OCI-LY1 (cell line): Measurements from ENCODE around the gene DNAH7.

Experiments
- CTCF ChIP-seq: fragments of 200-600 bp; sonication (generic), shearing (Covaris generic); IDR thresholded peaks from 2 replicates; pipeline ENCODE4 v1.5.1; 2017; ENCODE audit warnings: mild to moderate bottlenecking, antibody characterized with exemption, low read length, moderate library complexity, mixed read lengths
- EZH2 ChIP-seq: fragments of 200-600 bp; sonication (generic), shearing (Covaris generic); IDR thresholded peaks from 2 replicates; pipeline ENCODE4 v1.8.0; 2017; ENCODE audit warnings: borderline replicate concordance, mixed run types, mild to moderate bottlenecking, antibody characterized with exemption, low read length, moderate library complexity, mixed read lengths

GRCh38 chr2:195795879-195796278 is 272.8 kb downstream of the DNAH7 start:
- TF ChIP-seq CTCF = no peak
- no peak for TF ChIP-seq EZH2
